H9 (cell line): ENCODE results near the gene FEZ2. TPM values are rescaled to one million over a fixed set of nuclear protein-coding genes. Genes with fewer than 3 reads are reported as not detected.

Experiments
- DNase-seq: peaks from one replicate; pipeline ENCODE4 v3.0.0-alpha.2; 2017
- H2AFZ ChIP-seq: one replicate; pipeline ENCODE4 v1.6.1; 2013; ENCODE audit warnings: mild to moderate bottlenecking, low read length, control low read depth, moderate library complexity
- H2AK5ac ChIP-seq: 2 replicates; pipeline ENCODE4 v1.6.1; 2013; ENCODE audit warnings: low read length, control low read depth, mixed read lengths; ENCODE audit not compliant: insufficient read length
- H2BK120ac ChIP-seq: one replicate; pipeline ENCODE4 v1.6.1; 2013; ENCODE audit warnings: low read depth, mild to moderate bottlenecking, low read length, control low read depth, inconsistent platforms; ENCODE audit not compliant: poor library complexity, severe bottlenecking
- H2BK12ac ChIP-seq: 2 replicates; pipeline ENCODE4 v1.6.1; 2013; ENCODE audit warnings: low read length, control low read depth, mixed read lengths, low read depth; ENCODE audit not compliant: insufficient read length
- H2BK15ac ChIP-seq: 2 replicates; pipeline ENCODE4 v1.6.1; 2013; ENCODE audit warnings: low read depth, low read length, control low read depth
- H2BK20ac ChIP-seq: one replicate; pipeline ENCODE4 v1.6.1; 2013; ENCODE audit warnings: low read depth, mild to moderate bottlenecking, low read length, control low read depth, inconsistent platforms; ENCODE audit not compliant: poor library complexity, severe bottlenecking
- H2BK5ac ChIP-seq: 2 replicates; pipeline ENCODE4 v1.6.1; 2013; ENCODE audit warnings: low read length, control low read depth, mixed read lengths; ENCODE audit not compliant: insufficient read length
- H3K14ac ChIP-seq: 2 replicates; pipeline ENCODE4 v1.6.1; 2013; ENCODE audit warnings: low read length, control low read depth; ENCODE audit not compliant: insufficient read depth
- H3K18ac ChIP-seq: 2 replicates; pipeline ENCODE4 v1.6.1; 2013; ENCODE audit warnings: low read depth, mild to moderate bottlenecking, mixed read lengths, low read length, control low read depth; ENCODE audit not compliant: insufficient read length
- H3K23ac ChIP-seq: 2 replicates; pipeline ENCODE4 v1.6.1; 2013; ENCODE audit warnings: low read length, control low read depth, mixed read lengths, low read depth; ENCODE audit not compliant: insufficient read length
- H3K23me2 ChIP-seq: 2 replicates; pipeline ENCODE4 v1.6.1; 2013; ENCODE audit warnings: low read depth, mild to moderate bottlenecking, mixed read lengths, low read length, control low read depth; ENCODE audit not compliant: insufficient read length, poor library complexity, severe bottlenecking
- H3K27ac ChIP-seq: 2 replicates; pipeline ENCODE4 v1.5.1; 2013; ENCODE audit warnings: low read length, control low read depth, mixed read lengths, low read depth; ENCODE audit not compliant: insufficient read length
- H3K27me3 ChIP-seq: 2 replicates; pipeline ENCODE4 v1.6.1; 2013; ENCODE audit warnings: low read length, control low read depth, inconsistent platforms; ENCODE audit not compliant: insufficient read depth
- H3K4ac ChIP-seq: 2 replicates; pipeline ENCODE4 v1.6.1; 2013; ENCODE audit warnings: low read depth, mild to moderate bottlenecking, control low read depth, inconsistent platforms, low read length, moderate library complexity
- H3K4me1 ChIP-seq: 2 replicates; pipeline ENCODE4 v1.6.1; 2013; ENCODE audit warnings: low read length, control low read depth, inconsistent platforms; ENCODE audit not compliant: insufficient read depth
- H3K4me2 ChIP-seq: 2 replicates; pipeline ENCODE4 v1.6.1; 2013; ENCODE audit warnings: low read length, control low read depth, mixed read lengths; ENCODE audit not compliant: insufficient read length, insufficient read depth
- H3K56ac ChIP-seq: 2 replicates; pipeline ENCODE4 v1.6.1; 2013; ENCODE audit warnings: low read depth, mild to moderate bottlenecking, mixed read lengths, low read length, control low read depth; ENCODE audit not compliant: insufficient read length
- H3K79me1 ChIP-seq: 2 replicates; pipeline ENCODE4 v1.6.1; 2013; ENCODE audit warnings: low read depth, mild to moderate bottlenecking, moderate library complexity, low read length, control low read depth, inconsistent platforms; ENCODE audit not compliant: insufficient read depth, poor library complexity, severe bottlenecking
- H3K79me2 ChIP-seq: 2 replicates; pipeline ENCODE4 v1.6.1; 2013; ENCODE audit warnings: low read length, control low read depth, inconsistent platforms; ENCODE audit not compliant: insufficient read depth
- H3K9ac ChIP-seq: 2 replicates; pipeline ENCODE4 v1.6.1; 2013; ENCODE audit warnings: low read length, control low read depth, mixed read lengths; ENCODE audit not compliant: insufficient read length; ENCODE audit errors: extremely low read depth
- H3K9me3 ChIP-seq: one replicate; pipeline ENCODE4 v1.6.1; 2013; ENCODE audit warnings: low read depth, low read length, inconsistent platforms; ENCODE audit not compliant: control insufficient read depth
- H3T11ph ChIP-seq: one replicate; pipeline ENCODE4 v1.6.1; 2013; ENCODE audit warnings: mild to moderate bottlenecking, low read length, control low read depth, inconsistent platforms
- H4K20me1 ChIP-seq: one replicate; pipeline ENCODE4 v1.6.1; 2013; ENCODE audit not compliant: control insufficient read depth, insufficient read length, insufficient read depth
- H4K5ac ChIP-seq: 2 replicates; pipeline ENCODE4 v1.6.1; 2013; ENCODE audit warnings: low read depth, mild to moderate bottlenecking, mixed read lengths, low read length, control low read depth; ENCODE audit not compliant: insufficient read length
- H4K8ac ChIP-seq: replicated peaks from 2 replicates; pipeline ENCODE4 v1.6.1; 2013; ENCODE audit warnings: low read length, control low read depth, mixed read lengths, low read depth; ENCODE audit not compliant: insufficient read length
- H4K91ac ChIP-seq: 2 replicates; pipeline ENCODE4 v1.6.1; 2013; ENCODE audit warnings: low read depth, mild to moderate bottlenecking, moderate library complexity, mixed read lengths, low read length, control low read depth; ENCODE audit not compliant: insufficient read length
- H3K27ac Mint-ChIP-seq, 3 experiments: 2 replicates in 2 of 3; 3 replicates in 1 of 3; pipeline ENCODE4 v1.8.0; 2020 to 2021; ENCODE audit warnings: mixed read lengths in 3 of 3, mild to moderate bottlenecking in 1 of 3, moderate library complexity in 1 of 3
- H3K27me3 Mint-ChIP-seq: 2 replicates; pipeline ENCODE4 v1.8.0; 2021; ENCODE audit warnings: low read depth, mild to moderate bottlenecking, moderate library complexity, mixed read lengths
- H3K36me3 Mint-ChIP-seq, 3 experiments: 2 replicates in 2 of 3; 3 replicates in 1 of 3; pipeline ENCODE4 v1.8.0; 2020 to 2021; ENCODE audit warnings: low read depth in 3 of 3, mixed read lengths in 3 of 3; ENCODE audit not compliant: insufficient read depth in 1 of 3
- H3K4me1 Mint-ChIP-seq, 2 experiments: 2 replicates each; pipeline ENCODE4 v1.8.0; 2020; ENCODE audit warnings: mixed read lengths in 2 of 2
- H3K4me3 Mint-ChIP-seq, 2 experiments: 2 replicates in 1 of 2; 3 replicates in 1 of 2; pipeline ENCODE4 v1.8.0; 2020 to 2021; ENCODE audit warnings: mild to moderate bottlenecking in 2 of 2, mixed read lengths in 2 of 2, moderate library complexity in 1 of 2
- H3K9me3 Mint-ChIP-seq, 2 experiments: 2 replicates in 1 of 2; 3 replicates in 1 of 2; pipeline ENCODE4 v1.8.0; 2020; ENCODE audit warnings: mild to moderate bottlenecking in 2 of 2, mixed read lengths in 2 of 2, moderate library complexity in 1 of 2
- CTCF ChIP-seq: fragments of 200-600 bp; sonication (generic); conservative IDR thresholded peaks from 3 replicates; pipeline ENCODE4 v1.8.0; 2021; ENCODE audit warnings: antibody characterized with exemption, mild to moderate bottlenecking
- WGBS: extraction: QIAGEN DNeasy Blood & Tissue Kit; methylation state at CpG from one replicate; pipeline ENCODE4 v1.1.7; 2013; ENCODE audit warnings: missing lambda C conversion rate, low lambda C conversion rate, mixed read lengths; ENCODE audit not compliant: insufficient read length; ENCODE audit errors: extremely low coverage; 5-methylcytosine and 5-hydroxymethylcytosine counted together
- total RNA-seq: library from RNA; stranded (reverse); gene quantifications from 2 replicates; pipeline ENCODE4 v1.2.1, GENCODE V29; 2021

FEZ2 gene
- total RNA-seq, 1 experiment from 2014 or later: 27.7 TPM

GRCh38 chr2:36549165-36549574, 48.8 kb downstream of the FEZ2 start:
- Histone ChIP-seq H3K9ac (no peak overlapping the region), H2BK15ac (no peak overlapping the region), H4K91ac (no peak overlapping the region), H3K4me1 (no peaks in the 10 kb centered on the region), H2BK5ac (no peak overlapping the region), H2AFZ (no peak overlapping the region), H3K14ac (no peak overlapping the region), H3K79me2 (no peaks in the 10 kb centered on the region), H3K56ac (no peak overlapping the region), H2BK120ac (no peak overlapping the region), H4K8ac (no peak overlapping the region), H2BK20ac (no peak overlapping the region), H2BK12ac (no peak overlapping the region), H3T11ph (no peak overlapping the region), H3K23me2 (no peaks in the 10 kb centered on the region), H3K27me3 (no peaks in the 10 kb centered on the region), H3K23ac (no peak overlapping the region), H4K20me1 (no peaks in the 10 kb centered on the region), H4K5ac (no peak overlapping the region), H3K79me1 (no peaks in the 10 kb centered on the region), H3K9me3 (no peaks in the 10 kb centered on the region), H3K18ac (no peak overlapping the region), H3K4me2 (no peak overlapping the region), H3K27ac (no peak overlapping the region), H2AK5ac (no peak overlapping the region), H3K4ac (no peak overlapping the region)
- no CpG with 5 or more reads among the region's 7 CpGs for WGBS
- Mint-ChIP-seq H3K36me3 (peaks cover 8 to 57% (median 48%) of the 10 kb centered on the region in 3 experiments; a peak in 6 of 7 replicates), H3K4me1 (no peaks in the 10 kb centered on the region), H3K27me3 (no peaks in the 10 kb centered on the region), H3K9me3 (no peaks in the 10 kb centered on the region), H3K27ac (peak overlapping the region in 1 of 3 experiments; percentile 12; a peak in 2 of 7 replicates), H3K4me3 (no peak overlapping the region)
- no peak for DNase-seq
- TF ChIP-seq CTCF: no peak
